ENCODE measurements around the gene ARL3.

DNA sequence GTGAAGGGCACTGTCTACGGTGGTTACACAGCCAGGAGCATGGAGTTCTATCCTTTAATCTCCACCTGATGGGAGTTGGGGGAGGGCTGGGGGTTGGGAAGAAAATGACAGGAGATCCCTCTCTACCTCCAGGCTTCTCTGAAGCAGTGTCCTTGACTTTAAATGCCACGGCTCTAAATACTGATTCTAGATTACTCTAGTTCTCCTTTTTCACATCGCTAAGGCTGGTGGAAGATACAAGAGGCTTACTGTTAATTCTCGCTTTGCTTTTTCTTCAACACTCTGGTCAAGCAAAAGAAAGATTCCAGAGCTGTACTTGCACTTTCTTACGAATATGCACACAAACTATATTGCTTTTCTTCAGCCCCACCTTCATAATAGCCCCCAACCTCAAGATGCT is 30.5 kb downstream of the ARL3 start:
- TF ChIP-seq, protein P1, sequence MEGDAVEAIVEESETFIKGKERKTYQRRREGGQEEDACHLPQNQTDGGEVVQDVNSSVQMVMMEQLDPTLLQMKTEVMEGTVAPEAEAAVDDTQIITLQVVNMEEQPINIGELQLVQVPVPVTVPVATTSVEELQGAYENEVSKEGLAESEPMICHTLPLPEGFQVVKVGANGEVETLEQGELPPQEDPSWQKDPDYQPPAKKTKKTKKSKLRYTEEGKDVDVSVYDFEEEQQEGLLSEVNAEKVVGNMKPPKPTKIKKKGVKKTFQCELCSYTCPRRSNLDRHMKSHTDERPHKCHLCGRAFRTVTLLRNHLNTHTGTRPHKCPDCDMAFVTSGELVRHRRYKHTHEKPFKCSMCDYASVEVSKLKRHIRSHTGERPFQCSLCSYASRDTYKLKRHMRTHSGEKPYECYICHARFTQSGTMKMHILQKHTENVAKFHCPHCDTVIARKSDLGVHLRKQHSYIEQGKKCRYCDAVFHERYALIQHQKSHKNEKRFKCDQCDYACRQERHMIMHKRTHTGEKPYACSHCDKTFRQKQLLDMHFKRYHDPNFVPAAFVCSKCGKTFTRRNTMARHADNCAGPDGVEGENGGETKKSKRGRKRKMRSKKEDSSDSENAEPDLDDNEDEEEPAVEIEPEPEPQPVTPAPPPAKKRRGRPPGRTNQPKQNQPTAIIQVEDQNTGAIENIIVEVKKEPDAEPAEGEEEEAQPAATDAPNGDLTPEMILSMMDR (IDR thresholded peaks at IDR 0.05; ENCODE audit: low read depth, low read length, poor library complexity, severe bottlenecking): no peak
- no peak for TF ChIP-seq EZH2phosphoT487 (IDR thresholded peaks at IDR 0.05; ENCODE audit: borderline replicate concordance, low read length)
